GM23248 (cell line): ENCODE results near the gene FURIN. TPM values are rescaled to one million over a fixed set of nuclear protein-coding genes. Genes with fewer than 3 reads are reported as not detected.

Experiments
- DNase-seq: peaks from one replicate; pipeline ENCODE4 v3.0.0-alpha.2; 2015
- H2AFZ ChIP-seq: fragments of 200-600 bp; sonication (generic); 2 replicates; pipeline ENCODE4 v1.6.1; 2016; ENCODE audit warnings: antibody characterized with exemption
- H3F3A ChIP-seq: fragments of 200-600 bp; sonication (generic); 2 replicates; pipeline ENCODE4 v1.6.1; 2016; ENCODE audit warnings: mild to moderate bottlenecking, antibody characterized with exemption, mixed run types; ENCODE audit not compliant: insufficient read depth
- H3K27ac ChIP-seq: fragments of 200-600 bp; sonication (generic); 2 replicates; pipeline ENCODE4 v1.5.1; 2016; ENCODE audit warnings: mild to moderate bottlenecking
- H3K27me3 ChIP-seq: fragments of 200-600 bp; sonication (generic); replicated peaks from 2 replicates; pipeline ENCODE4 v1.6.1; 2016; ENCODE audit warnings: mild to moderate bottlenecking; ENCODE audit not compliant: insufficient read depth
- H3K36me3 ChIP-seq: fragments of 200-600 bp; sonication (generic); 2 replicates; pipeline ENCODE4 v1.6.1; 2016; ENCODE audit warnings: low read depth, mild to moderate bottlenecking
- H3K4me1 ChIP-seq: fragments of 200-600 bp; sonication (generic); 2 replicates; pipeline ENCODE4 v1.6.1; 2016; ENCODE audit warnings: mild to moderate bottlenecking; ENCODE audit not compliant: insufficient read depth
- H3K4me2 ChIP-seq: fragments of 200-600 bp; sonication (generic); one replicate; pipeline ENCODE4 v1.6.1; 2016; ENCODE audit warnings: mild to moderate bottlenecking; ENCODE audit not compliant: unreplicated experiment
- H3K4me3 ChIP-seq: fragments of 200-600 bp; sonication (generic); 2 replicates; pipeline ENCODE4 v1.5.1; 2016; ENCODE audit warnings: mild to moderate bottlenecking
- H3K79me2 ChIP-seq: fragments of 200-600 bp; sonication (generic); 2 replicates; pipeline ENCODE4 v1.6.1; 2016; ENCODE audit warnings: mild to moderate bottlenecking; ENCODE audit not compliant: insufficient read depth
- H3K9ac ChIP-seq: fragments of 200-600 bp; sonication (generic); 2 replicates; pipeline ENCODE4 v1.6.1; 2016; ENCODE audit warnings: mild to moderate bottlenecking
- H3K9me2 ChIP-seq: fragments of 200-600 bp; sonication (generic); 2 replicates; pipeline ENCODE4 v1.6.1; 2016; ENCODE audit warnings: mixed run types, mild to moderate bottlenecking, moderate library complexity; ENCODE audit not compliant: insufficient read depth
- H3K9me3 ChIP-seq: fragments of 200-600 bp; sonication (generic); one replicate; pipeline ENCODE4 v1.6.1; 2017; ENCODE audit warnings: low read depth
- H4K20me1 ChIP-seq: fragments of 200-600 bp; sonication (generic); 2 replicates; pipeline ENCODE4 v1.6.0; 2016; ENCODE audit not compliant: insufficient read depth
- EZH2 ChIP-seq: fragments of 200-600 bp; sonication (generic); IDR thresholded peaks from 2 replicates; pipeline ENCODE4 v1.6.1; 2018; ENCODE audit warnings: antibody characterized with exemption, mild to moderate bottlenecking; ENCODE audit not compliant: insufficient read depth, poor library complexity, severe bottlenecking
- EZH2phosphoT487 ChIP-seq: fragments of 200-600 bp; sonication (generic); IDR thresholded peaks from 2 replicates; pipeline ENCODE4 v1.6.1; 2018; ENCODE audit warnings: antibody characterized with exemption, moderate library complexity, mild to moderate bottlenecking, low read depth; ENCODE audit not compliant: insufficient read depth
- WGBS, 2 experiments: methylation state at CpG; one replicate each; pipeline ENCODE4 v1.1.6; 2015 to 2017; ENCODE audit warnings: low lambda C conversion rate in 2 of 2, low coverage in 1 of 2; ENCODE audit errors: missing lambda C conversion rate in 2 of 2; 5-methylcytosine and 5-hydroxymethylcytosine counted together
- in situ Hi-C: fragments of 300-500 bp; cut with MboI; formaldehyde crosslinking; loops from 2 replicates; pipeline ENCODE4 v1.15.0; 2020
- polyA plus RNA-seq: library from polyadenylated mRNA; unstranded; fragments of >200 nt; fragmentation: Nextera tagmentation; extraction: Ambion mirVana; gene quantifications from 2 replicates; pipeline ENCODE4 v1.2.1, GENCODE V29; 2016
- total RNA-seq: library from RNA; depleted of rRNA; stranded (reverse); fragments of >200 nt; shearing (Covaris generic); gene quantifications from 2 replicates; pipeline ENCODE4 v1.2.3, GENCODE V29; 2014; rRNA removed

FURIN gene
- total RNA-seq (48.1 and 50.8 TPM in 2 replicates), polyA plus RNA-seq (13.0 and 13.9 TPM in 2 replicates)

DNA sequence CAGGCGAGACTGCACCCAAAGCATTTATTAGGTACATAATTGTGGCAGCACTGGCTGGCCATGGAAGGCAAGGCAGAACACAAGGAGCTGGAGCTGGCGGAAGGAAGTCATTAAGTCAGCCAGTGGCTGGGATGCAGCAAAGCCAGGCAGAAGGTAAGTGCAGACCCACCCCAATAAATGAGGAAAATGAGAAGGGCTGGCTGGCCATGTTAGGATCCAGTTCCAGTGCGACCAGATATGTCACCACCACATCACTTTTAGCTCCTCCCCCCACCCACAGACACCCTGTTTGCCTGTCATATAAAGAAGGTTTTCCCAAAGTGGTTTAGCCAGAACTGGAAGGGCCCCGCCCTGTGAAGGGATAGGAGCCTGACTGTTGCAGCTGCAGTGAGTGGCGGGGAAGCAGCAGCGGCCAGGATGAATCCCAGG, at the start of gene FURIN:
Gene FURIN (plus strand): TSS at position 328 of the 429 bp plus-strand sequence. CDS start 7,153 bp downstream, outside the sequence.
- 89 to 92% methylated on average over 6 of the region's 6 CpGs for WGBS, 2 experiments
- in situ Hi-C loops, result no loop called here

DNA sequence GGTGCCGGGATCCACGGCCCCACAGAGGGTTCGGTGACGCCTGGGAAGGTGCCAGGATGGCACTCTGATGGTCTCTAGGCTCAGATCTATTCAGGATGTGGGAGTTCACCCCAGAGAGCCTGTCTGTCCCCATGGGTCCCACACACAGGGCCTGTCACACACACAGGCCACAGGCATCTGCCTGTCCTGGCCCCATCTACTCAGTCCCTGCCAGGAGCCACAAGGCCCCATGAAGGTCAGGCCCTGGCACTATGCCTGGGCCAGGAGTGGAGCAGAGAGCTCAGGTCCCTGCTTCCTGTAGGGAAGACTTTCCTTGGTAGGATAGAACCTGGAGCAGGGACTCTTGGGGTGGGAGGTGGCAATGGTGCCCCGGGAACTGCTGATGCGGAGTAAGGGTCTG, 49.0 kb upstream of the FURIN start:
- no peaks in the 10 kb centered on the region for H4K20me1 ChIP-seq
- no peak for DNase-seq
- no peak for TF ChIP-seq EZH2phosphoT487
- no peak for TF ChIP-seq EZH2

More for the DNA sequence above, at the start of gene FURIN:
- Histone ChIP-seq H3K27me3 (no peaks in the 10 kb centered on the region), H3K9ac (peak within 1 kb of the TSS; percentile 65), H3K79me2 (peaks cover 29% of the 10 kb centered on the region), H3K4me3 (no peak within 1 kb of the TSS), H3K9me3 (no peaks in the 10 kb centered on the region), H3K4me1 (peaks cover 40% of the 10 kb centered on the region), H3K9me2 (no peaks in the 10 kb centered on the region), H4K20me1 (no peaks in the 10 kb centered on the region), H3K27ac (peak within 1 kb of the TSS; percentile 90), H3K36me3 (no peaks in the 10 kb centered on the region), H3K4me2 (peak within 1 kb of the TSS; percentile 86), H3F3A (peaks cover 36% of the 10 kb centered on the region), H2AFZ (0 out of 2 replicates have a peak within 1 kb of the TSS, but pooled peaks have one; percentile 41)
- no peak for DNase-seq
- no peak for TF ChIP-seq EZH2phosphoT487
- TF ChIP-seq EZH2, result no peak

DNA sequence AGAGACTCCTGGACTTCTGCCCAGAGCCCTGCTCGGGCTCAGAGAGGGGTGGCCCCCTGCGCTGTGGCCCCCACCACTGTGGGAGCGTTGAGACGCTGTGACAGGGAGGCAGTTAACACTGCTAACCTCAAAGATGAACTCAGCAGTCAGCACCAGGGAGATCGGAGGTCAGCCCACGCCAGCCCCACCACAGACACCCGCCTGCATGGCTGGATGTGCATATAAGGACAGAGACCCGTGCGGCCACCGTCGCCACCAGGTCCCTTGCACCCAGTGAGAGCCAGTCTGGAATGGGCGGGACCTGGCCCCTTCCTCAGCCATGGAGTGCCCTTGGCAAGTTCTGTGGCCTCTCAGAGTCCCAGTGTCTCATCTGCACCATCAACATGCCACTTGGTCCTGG, 48.5 kb upstream of the FURIN start:
- H3F3A ChIP-seq, result no peaks in the 10 kb centered on the region
- no peak overlapping the region for H3K4me2 ChIP-seq
- in situ Hi-C loops, result no loop called here
- no peaks in the 10 kb centered on the region for H3K36me3 ChIP-seq
- no peaks in the 10 kb centered on the region for H3K9me3 ChIP-seq
- TF ChIP-seq EZH2 (no peak), EZH2phosphoT487 (no peak)
- no peak overlapping the region for H2AFZ ChIP-seq
- no peaks in the 10 kb centered on the region for H3K4me1 ChIP-seq
- DNase-seq, result no peak
- no peak overlapping the region for H3K4me3 ChIP-seq
- no peaks in the 10 kb centered on the region for H4K20me1 ChIP-seq
- H3K9ac ChIP-seq, result no peak overlapping the region
- no peak overlapping the region for H3K27ac ChIP-seq
- H3K9me2 ChIP-seq, result no peaks in the 10 kb centered on the region
- H3K27me3 ChIP-seq, result no peaks in the 10 kb centered on the region
- H3K79me2 ChIP-seq, result no peaks in the 10 kb centered on the region
- 69 to 72% methylated on average over 10 to 12 of the region's 12 CpGs for WGBS, 2 experiments

More for the DNA sequence above, 49.0 kb upstream of the FURIN start:
- Histone ChIP-seq H3K4me2 (no peak overlapping the region), H3K4me3 (no peak overlapping the region), H3K9me2 (no peaks in the 10 kb centered on the region), H3K4me1 (no peaks in the 10 kb centered on the region), H3K27ac (no peak overlapping the region), H3K36me3 (no peaks in the 10 kb centered on the region), H3K27me3 (no peaks in the 10 kb centered on the region), H2AFZ (no peak overlapping the region), H3F3A (no peaks in the 10 kb centered on the region), H3K9ac (no peak overlapping the region), H3K79me2 (no peaks in the 10 kb centered on the region), H3K9me3 (no peaks in the 10 kb centered on the region)
- in situ Hi-C loops, result no loop called here
- 85 to 94% methylated on average over 6 of the region's 6 CpGs for WGBS, 2 experiments

DNA sequence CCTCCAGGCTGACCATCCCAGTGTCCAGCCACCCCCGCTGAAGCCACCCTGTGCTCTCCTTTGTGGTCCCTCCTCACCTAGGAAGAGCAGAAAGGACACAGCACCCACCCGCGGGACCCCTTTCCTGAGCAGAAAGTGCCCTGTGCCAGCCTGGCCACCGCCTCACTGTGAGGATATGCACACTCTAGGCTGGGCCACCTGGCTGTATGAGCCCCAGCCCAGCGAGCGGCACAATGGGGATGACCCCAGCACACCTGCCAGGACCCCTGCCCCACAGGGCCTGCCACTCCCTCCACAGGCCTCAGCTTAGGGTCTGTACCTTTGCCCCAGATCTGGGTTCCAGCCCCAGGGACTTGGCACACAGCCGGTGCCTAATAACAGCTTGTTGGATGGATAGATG, 47.9 kb upstream of the FURIN start:
- TF ChIP-seq EZH2phosphoT487, result no peak
- no peak for TF ChIP-seq EZH2
- DNase-seq, result no peak
- H3K9ac ChIP-seq, result no peak overlapping the region
- H2AFZ ChIP-seq, result no peak overlapping the region
- H3K27me3 ChIP-seq, result no peaks in the 10 kb centered on the region
- no peaks in the 10 kb centered on the region for H3K9me2 ChIP-seq
- H3K9me3 ChIP-seq, result no peaks in the 10 kb centered on the region
- H3K4me3 ChIP-seq, result no peak overlapping the region
- H3K79me2 ChIP-seq, result no peaks in the 10 kb centered on the region
- no peak overlapping the region for H3K4me2 ChIP-seq
- WGBS, 2 experiments, result 87 to 93% methylated on average over 7 of the region's 7 CpGs
- no peaks in the 10 kb centered on the region for H3K4me1 ChIP-seq
- H3K27ac ChIP-seq, result no peak overlapping the region
- in situ Hi-C loops, result no loop called here
- no peaks in the 10 kb centered on the region for H3K36me3 ChIP-seq
- H4K20me1 ChIP-seq, result no peaks in the 10 kb centered on the region
- H3F3A ChIP-seq, result no peaks in the 10 kb centered on the region
